AML-193 (cell line): Measurements from ENCODE around the gene FAM193A.
A peak's percentile ranks its signal among the peaks of the same experiment; 100 is the strongest.
"Not testable (repeated sequence)": the region's sequence is repeated elsewhere in the genome, so short reads cannot be mapped to it uniquely, and the experiment has no call there.

Source experiments
- DNase-seq, 2 experiments: peaks; one replicate each; lab custom pipeline; 2025; lab: John Stamatoyannopoulos, UW

The FAM193A gene

DNA sequence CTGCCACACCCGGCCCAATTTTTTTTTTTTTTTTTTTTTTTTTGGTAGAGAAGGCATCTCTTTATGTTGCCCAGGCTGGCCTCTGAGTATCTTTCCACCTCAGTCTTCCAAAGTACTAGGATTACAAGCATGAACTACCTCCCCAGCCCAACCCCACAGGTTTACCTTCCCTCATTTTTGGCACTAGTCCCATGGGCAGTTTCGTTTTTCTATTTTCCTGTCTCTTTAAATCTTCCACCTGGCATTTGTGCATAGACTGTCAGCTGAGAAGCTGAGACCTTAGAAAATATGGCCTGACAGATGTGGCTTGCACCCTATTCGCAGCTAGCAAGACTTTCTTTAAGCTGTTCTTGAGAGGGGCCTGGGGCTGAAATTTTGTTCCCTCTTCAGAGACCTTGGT, 191.8 kb downstream of the FAM193A start:
- no peak for DNase-seq

DNA sequence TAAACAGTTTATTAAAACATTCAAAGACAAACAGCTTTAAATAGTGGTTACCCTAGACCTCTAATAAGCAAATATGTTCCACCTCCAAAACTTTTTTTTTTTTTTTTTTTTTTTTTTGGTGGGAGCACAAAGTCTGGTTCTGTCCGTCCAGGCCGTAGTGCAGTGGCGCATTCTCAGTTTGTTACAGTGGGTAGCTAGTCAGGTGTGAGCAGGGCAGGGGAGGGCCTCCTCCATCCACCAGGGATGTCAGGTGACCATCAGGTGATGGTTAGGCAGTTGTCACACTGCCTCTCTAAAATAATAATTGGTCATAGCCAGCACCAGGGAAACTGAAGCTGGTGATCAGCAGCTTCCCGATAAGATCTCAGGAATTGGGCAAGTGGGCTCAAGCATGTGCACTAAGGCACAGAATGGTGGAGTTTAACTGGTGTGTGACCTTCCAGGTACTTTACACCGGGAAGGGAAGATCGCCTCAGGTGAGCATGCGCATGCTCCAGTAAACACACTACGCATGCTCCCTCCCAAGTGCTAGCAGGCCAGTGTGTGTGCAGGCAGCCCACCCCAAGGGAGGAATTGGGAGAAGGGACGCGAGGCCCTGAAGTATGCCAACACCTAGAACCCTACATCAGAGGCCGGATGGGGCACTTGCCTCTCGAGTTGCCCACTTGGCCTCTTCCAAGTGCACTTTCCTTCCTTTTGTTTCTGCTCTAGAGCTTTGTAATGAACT, 192.5 kb downstream of the FAM193A start:
- no peak for DNase-seq

DNA sequence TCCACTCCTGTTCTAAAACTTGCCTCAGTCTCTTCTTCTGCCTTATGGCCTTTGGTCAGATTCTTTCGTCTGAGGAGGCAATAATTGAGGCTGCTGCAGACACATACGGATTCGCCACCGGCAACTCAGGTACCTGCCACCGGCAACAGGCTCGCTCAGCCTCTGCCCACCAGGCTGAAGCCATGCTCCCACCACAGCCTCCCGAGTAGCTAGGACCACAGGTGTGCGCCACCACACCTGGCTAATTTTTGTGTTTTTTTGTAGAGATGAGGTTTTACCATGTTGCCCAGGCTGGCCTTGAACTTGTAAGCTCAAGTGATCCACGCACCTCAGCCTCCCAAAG, 193.1 kb downstream of the FAM193A start:
- DNase-seq: no peak

DNA sequence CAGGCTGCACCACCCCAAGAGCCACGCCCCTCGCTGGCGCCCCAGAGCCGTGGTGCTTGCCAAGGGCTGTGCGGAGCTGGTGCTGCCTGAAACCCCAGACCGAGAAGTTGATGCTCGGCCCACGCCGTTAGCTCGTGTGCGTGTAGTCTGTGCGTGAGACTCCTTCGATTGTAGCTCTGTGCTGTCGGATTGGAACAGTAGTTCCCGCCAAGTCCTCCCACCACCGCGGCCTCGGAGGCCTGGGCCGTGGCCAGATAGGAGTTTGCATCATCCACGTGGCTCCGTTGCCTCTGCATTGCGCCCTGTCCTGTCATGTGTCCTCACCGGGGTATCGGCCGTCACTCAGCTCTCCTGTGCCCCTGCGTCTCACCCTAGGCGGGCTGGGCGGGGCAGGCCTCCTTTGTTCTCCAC, 195.5 kb downstream of the FAM193A start:
- no peak for DNase-seq

DNA sequence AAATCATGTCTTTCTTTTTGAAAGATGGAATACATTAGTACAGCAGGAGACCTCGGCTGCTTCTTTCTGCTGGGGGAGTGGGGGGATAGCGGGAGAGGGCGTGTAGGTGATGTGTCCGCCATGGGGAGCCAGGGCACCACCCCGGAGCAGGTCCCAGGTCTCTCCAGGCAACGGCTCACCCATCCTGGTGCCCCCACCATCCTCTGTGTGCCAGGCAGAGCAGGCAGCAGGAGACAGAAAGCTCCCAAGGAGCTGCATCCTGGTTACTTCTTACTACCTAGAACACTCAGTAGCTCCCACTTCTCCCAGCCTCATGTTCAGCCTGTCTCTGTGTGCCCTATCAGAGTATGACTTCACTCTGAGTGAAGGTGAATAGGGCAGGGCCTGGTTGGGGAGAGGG, 196.1 kb downstream of the FAM193A start:
- no peak for DNase-seq

DNA sequence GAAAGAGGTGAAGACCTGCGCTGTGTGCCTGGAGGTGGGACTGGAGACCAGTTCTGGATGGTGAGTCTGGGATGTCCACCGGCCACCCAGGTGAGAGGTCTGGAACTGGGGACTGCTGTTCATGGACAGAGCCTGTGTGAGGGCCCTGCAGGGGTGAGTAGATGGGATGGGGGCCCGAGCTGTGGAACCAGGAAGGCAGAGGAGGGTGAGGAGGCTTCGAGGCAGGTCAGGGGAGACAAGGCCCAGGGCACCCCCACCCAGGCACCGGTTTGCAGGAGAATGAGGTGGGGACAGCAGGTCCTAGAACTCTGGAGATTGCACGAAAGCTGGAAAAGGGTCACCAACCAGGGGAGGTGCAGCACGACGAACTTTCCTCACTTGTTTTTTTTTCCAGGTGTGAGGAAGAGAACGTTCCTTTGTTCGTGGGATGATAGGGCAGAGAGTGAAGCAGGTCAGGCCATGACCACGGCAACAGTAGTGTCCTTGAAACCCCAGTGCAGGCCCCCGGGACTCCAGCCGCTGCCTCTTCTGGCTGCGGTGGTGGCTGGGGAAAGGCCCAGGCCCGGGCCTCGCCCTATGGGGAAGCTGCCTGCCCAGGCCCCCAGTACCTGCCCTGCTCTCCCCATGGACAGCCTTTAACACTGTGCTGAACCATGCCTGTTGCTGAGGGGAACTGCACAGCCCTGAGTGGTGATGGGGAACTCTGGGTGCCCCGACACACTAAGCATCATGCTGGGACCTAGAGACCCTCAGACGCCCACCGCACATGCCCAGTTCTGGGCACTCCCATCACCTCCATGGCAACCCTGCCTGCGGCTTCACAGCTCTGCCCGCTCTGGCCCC, 196.8 kb downstream of the FAM193A start:
- no peak for DNase-seq

DNA sequence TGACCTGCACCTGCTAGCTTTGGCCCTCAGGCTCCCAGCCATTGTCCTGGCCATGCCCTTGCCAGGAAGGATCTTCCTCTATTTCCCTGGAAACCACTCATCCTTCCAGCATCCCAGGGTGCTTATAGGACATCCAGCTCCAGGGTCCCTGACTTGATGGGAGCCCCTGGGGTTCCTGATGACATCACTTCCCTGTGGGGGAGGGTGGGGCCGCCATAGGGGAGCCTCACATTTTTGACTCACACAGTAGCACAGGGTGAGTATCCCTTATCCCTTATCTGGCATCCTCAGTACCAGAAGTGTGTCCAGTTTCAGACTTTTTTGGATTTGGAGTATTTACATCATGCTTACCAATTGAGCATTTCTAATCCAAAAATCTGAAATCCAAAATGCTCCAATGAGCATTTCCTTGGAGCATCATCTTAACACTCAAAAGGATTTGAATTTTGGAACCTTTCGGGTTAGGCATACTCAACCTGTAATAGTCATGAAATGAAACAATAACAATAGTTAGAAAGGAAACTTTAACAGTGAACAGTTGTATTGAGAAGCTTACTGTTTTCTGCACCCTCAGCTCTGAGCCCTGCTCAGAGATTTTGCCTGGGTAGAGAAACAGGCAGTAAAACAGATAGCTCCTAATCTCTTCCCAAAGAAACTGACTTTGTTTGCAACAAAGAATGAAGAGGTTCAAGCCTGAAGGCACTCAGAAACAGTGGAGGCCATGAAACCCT, 197.6 kb downstream of the FAM193A start:
- no peak for DNase-seq

DNA sequence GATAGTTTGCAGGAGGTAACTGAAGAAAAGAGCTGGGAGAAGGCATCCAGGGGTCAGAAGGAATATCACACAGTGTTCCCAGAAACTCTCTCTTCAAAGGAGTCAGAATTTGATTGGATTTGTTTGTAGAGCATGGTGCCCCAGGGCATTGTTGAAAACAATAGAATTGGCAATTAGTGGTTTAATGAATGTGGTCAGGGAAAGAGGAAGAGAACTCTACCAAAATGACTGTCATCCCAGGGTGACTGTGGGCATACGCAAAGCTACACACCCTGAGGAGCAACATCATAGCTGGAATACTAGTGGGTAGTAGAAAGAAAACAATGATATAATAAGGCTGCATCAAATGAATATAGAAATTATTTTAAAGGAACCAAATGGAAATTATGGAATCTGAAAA, 198.2 kb downstream of the FAM193A start:
- peak; percentile 23 to 25 for DNase-seq

DNA sequence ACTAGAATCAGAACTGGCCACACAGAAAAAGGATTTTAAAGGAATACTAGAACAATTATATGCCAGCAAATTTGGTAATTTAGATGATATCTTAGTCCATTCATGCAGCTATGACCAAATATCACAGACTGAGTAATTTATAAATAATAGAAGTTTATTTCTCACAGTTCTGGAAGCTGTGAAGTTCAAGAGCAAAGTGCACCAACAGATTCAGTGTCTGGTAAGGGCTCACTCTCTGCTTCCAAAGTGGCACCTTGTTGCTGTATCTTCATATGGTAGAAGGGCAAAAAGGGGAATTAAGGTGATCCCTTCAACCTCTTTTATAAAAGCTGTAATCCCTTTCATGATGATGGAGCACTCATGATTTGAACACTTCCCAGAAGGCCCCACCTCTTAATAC, 199.4 kb downstream of the FAM193A start:
- no peak for DNase-seq

DNA sequence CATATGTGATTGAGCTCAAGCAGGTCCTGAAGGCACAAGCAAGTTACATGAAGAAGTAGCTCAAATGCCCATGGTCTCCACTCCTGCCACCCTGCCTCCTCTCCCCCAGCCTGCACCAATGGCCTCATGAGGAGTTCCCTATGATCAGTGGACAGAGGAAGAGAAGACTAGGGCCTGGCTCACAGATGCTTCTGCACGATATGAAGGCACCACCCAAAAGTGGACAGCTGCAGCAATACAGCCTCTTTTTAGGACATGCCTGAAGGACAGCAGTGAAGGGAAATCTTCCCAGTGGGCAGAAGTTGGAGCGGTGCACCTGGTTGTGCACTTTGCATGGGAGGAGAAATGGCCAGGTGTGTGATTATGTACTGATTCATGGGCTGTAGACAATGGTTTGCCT, 201.8 kb downstream of the FAM193A start:
- DNase-seq: not testable (repeated sequence)

DNA sequence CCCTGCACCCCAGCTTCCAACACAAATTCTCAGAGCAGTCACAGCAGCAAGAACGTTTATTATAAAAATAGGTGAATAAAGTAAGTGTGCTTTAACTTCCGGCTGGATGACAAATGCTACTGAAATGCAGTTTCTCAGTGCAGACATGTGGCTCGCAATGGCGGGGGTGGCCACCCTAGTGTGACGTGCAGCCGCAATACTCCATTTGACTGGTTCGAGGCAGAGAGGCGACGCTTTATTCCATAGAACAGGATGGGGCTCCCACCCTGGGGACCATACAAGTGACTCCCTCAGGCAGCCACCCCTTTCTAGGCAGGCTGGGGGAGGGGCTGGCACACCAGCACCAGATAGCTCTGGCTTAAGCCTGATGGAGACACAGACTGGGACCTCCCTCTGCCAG, 205.2 kb downstream of the FAM193A start:
- no peak for DNase-seq

DNA sequence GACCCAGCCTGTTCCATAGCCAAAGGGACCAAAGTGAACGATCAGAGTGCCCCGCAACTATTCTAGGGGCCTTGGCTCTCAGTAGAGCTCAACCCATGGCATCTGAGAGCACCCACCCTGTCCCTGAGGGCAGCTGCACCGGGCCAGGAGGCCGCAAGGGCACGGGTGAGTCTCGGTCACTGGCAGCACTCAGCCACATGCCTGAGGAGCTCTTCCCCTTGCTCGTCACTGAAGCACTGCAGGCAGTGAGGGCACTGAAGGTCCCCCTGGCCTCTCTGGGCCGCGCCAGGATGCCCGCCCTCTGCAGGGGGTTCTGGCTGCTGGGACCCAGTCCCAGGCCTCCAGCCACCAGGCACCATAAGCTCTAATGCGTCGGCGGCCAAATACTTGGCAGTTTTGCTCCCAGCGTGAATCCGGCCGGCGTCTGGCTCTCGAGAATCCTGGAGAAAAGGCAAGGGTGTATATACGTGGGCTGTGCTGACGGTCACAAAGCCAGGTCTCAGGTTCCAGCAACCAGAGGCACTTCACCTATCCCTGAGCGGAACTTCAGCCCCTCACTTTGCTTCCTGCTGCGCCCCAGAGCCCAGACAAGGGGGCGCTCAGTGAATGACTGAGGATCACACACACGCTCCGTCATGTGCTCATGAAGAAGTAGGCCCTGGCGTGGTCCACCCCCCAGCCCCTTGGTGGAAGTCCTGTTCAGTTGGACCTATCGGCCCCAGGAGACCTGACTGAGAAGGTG, 205.8 kb downstream of the FAM193A start:
- no peak for DNase-seq

DNA sequence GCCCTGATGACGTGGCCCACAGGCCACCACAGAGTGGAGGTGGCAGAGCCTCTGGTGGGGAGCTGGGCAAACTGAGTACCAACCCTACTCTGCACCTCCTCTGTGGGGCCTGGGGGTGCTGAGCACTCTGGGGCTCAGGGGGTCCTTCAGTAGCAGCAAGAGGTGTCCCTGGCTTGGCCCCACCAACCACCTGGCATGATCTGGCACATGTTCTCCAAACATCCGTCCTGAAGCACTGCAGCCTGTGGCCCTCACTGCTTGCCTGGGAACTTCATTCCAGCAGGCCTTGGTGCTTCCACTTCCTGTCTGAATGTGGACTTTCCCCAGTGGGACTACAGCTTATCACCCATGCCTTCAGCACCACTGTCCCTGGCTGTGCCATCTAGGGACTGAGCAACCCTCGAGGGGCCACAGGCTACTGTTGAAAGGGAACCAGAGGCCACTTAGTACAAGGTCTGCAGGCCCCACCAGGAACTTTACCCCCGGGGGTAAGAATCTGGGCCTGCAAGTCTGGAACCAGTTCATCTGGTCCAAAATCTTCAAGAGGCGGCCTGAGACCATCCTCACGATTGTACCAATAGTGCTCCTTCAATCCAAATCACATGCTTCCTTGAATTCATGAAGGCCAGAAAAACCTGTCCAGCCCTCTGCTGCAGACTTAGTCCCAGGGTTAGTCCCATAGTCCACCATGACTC, 206.5 kb downstream of the FAM193A start:
- DNase-seq: no peak

DNA sequence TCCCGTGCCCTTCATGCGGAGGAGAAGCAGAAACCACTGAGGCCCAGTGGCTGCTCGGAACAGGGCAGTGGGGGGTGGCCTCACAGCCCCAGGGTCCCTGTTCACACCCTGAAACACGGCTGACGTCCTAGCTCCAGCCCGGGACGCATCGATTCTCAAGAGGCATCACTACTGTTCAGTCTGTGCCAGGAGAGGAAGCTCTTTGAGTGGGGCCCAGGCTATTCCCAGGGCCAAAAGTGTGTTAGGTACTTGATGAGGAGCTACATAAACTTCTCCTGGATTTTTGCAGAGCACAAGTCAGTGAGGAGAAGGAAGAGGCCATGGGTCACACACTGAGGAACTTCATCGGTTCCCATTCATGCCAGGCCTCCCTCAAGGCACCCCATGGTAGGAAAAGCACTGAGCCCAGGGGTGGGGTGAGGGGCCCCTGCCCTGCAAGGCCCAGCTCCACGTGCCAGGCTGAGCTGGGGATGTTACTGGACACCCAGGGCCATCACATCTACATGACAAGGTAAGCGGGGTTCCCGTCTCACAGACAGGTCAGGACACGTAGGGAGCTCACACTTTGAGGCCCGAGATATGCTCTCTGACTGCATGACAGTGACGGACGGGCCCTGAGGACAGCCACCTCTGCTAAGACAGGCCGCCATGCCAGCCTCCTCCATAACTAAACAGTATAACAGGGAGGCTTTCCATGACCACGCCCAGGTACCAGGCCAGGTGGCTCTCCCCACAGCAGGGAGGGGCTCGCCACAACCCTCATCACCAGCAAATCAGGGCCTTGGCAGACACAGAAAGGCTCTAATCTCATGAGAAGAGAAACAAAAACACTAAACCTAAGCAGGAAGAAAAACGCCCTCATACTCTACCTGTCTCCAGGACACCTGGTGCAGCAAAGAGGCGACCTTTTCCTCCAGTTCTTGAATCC, 207.3 kb downstream of the FAM193A start:
- DNase-seq: no peak

DNA sequence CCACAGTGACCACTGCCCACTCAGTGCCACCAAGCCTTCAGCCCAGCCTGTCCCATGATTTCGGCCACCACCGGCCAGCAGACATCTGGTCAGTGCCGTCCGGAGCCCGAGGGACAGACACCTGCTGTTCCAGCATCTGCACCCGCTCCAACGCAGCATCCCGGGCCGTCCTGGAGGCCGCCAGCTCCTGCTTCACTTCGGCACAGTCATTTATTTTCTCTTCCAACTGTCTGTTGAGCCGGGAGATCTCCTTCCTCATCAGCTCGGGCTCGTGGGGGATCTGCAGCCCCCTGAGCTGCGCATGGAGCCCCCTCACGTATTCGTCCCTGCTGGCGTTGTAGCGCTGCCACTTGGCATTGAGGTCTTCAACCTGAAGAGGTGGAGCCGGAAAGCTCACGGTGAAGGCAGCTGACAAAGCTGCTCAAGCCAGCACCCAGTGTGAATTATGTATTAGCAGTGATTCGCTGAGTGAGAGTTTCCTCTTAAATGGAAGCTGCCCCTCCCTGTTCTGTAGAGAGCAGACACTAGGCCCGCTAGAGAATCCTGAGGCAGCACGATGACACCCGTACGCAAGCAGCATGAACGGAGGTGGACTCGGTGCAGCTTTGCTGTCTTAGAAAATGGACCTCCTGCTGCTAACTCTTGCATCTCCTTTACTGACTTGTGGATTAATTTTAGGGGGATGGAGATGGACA, 208.3 kb downstream of the FAM193A start:
- no peak for DNase-seq

DNA sequence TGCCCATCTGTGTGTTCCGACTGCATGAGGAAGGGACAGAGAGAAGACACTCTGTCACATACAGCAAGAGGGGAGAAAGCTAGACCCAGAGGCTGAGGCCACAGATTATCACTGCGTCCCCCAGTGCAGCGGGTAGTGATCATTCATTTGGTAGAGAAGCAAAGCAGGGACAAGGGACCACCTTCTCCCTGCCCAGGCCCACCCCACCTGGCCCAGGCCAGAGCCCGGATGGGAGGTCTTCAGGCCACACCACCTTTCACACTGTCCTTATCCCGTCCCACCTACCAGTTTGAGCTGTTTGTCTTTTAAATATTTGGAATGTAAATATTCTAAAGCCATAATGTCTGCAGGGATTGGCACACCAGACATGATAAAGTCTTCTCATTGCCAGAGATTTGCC, 209.1 kb downstream of the FAM193A start:
- no peak for DNase-seq

DNA sequence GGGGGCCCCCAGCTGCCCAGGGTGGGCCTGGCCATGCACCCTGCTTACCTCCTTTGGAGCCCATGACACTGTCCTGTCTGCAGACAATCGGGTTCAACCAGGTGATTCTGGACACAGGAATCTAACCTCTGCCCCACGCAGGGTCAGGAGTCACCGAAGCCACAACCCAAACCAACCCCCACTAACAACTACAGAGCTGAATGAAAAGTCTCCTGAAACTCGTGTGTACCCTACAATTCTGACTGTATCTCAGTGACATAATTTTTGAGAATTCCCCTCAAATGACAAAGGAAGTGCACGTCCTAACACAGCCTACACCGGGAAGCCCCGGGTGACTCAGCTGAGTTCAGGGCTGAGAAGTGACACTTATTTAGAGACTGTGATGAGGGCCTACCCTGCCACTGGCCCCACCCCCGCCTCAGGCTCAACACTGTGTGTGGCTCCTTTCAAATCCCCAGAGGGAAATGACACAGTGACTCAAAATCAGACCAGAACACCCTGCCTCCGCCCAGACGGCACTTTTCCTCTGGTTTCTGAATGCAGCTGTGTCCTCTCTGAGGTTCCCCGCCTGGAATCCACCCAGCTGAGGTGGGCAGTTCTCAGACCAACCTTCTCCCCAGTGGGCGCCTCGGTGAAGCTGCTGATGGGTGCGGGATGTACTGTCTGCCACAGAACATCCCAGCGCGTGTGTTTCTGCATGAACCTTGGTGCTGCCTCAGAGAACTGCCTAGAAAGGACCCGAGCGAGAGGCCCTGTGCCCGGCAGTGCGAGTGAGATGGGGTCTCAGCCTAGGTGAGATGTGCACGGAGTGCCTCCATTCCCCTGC, 209.7 kb downstream of the FAM193A start:
- no peak for DNase-seq

DNA sequence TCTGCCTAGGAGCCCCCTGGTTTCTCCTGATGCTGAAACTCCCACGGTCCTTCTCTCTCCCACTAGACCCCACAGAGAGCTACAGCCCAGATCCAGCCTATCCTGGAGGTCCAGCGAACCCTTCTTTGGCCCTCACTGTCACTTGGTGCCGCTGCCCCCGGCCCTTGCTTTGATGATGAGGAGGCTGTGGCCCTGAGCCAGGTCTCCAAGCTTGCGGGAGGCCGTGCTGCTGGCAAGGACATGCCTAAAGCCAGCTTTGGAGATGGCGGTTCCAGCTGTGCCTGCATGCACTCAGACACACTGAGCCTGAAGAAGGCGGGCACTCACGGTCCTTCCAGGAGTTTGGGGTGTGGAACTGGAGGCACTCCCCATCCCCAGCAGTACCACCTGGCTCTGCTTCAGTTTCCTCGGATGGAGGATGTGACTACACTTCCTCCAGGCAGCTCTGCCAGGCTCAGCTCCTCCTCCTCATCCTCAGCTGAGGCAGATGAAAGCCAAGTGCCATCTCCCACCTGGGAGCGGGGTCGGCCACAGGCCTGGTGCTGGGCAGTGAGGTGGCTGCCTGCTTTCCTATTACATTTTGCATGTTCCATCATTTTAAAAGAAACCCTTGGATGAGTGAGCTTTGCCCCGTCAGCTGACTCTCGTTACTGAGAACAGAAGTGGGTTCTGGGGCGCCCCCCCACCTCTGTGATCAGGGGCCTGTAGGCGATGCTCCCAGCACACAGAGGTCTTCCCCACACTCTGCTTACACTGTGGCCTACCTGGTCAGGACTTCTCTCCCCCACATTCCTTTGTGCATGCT, 210.6 kb downstream of the FAM193A start:
- no peak for DNase-seq
